GM12891 (cell line): ENCODE results near the gene AHI1.
"Not testable (repeated sequence)": the region's sequence is repeated elsewhere in the genome, so short reads cannot be mapped to it uniquely, and the experiment has no call there.

Source experiments
- DNase-seq: peaks from one replicate; pipeline ENCODE4 v3.0.0; 2011; ENCODE audit warnings: low spot score; ENCODE audit not compliant: insufficient read length
- FAIRE-seq: peaks from 2 replicates; lab custom pipeline; 2011; peaks lifted over from hg19 to GRCh38; lab: Jason Lieb, UNC
- PAX5 ChIP-seq: IDR thresholded peaks from 2 replicates; pipeline ENCODE4 v1.6.1; 2011; ENCODE audit warnings: low read length, moderate library complexity, mild to moderate bottlenecking; ENCODE audit not compliant: insufficient read depth, severe bottlenecking
- POLR2A ChIP-seq: IDR thresholded peaks from 2 replicates; pipeline ENCODE4 v1.6.1; 2011; ENCODE audit warnings: low read depth, low read length, control low read depth
- POLR2AphosphoS5 ChIP-seq: IDR thresholded peaks from 2 replicates; pipeline ENCODE4 v1.6.1; 2011; ENCODE audit warnings: low read depth, low read length, control low read depth
- POU2F2 ChIP-seq: IDR thresholded peaks from 2 replicates; pipeline ENCODE4 v1.6.1; 2011; ENCODE audit warnings: low read depth, mild to moderate bottlenecking, control low read depth, low read length, moderate library complexity
- SPI1 ChIP-seq: IDR thresholded peaks from 2 replicates; pipeline ENCODE4 v1.6.1; 2011; ENCODE audit warnings: low read depth, low read length, control low read depth
- TAF1 ChIP-seq: IDR thresholded peaks from 2 replicates; pipeline ENCODE4 v1.6.1; 2011; ENCODE audit warnings: low read depth, low read length, control low read depth

AHI1 gene

DNA sequence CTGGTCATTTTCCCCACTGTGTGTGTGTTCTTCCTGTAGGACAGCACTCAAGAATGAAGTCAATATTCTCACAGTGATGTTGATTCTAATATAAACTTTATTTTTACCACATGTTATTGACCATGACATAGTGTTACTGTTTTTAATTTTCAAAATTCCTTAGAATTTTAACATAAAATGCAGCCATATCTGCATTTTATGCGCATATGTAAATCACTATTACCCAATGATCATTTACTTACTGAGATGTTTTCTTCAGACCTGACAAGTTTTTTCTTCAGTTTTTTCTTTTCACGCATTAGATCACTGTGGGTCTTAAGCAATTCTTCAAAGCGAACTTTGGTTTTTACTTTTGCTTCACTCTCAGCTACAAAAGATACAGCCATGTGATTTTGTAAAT lies 7.2 kb downstream of the AHI1 start:
- no peak for FAIRE-seq
- DNase-seq, result no peak
- no peak for TF ChIP-seq PAX5
- no peak for TF ChIP-seq POU2F2
- no peak for TF ChIP-seq POLR2AphosphoS5
- TF ChIP-seq SPI1, result no peak
- TF ChIP-seq TAF1, result no peak
- TF ChIP-seq POLR2A, result no peak

DNA sequence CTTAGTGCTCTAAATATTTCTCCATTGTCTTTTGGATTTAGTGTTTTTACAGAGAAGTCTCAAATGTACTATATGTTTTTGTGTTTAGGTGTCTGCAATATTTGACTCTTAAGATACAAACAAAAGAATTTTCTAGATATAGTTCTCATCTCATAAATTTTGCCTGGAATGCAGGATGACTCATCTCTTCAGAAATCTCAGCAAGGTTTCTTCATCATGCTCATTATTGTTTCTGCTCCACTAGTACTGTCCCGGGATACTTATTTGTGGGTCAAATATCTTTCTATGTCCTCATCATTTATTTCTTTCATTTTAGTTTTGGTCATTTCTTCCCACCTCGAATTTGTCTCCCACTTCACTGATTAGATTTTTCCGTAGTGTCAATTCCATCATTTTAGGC lies 9.5 kb downstream of the AHI1 start:
- TF ChIP-seq TAF1 (no peak), SPI1 (no peak), POLR2A (no peak), POU2F2 (no peak), PAX5 (no peak), POLR2AphosphoS5 (no peak)
- FAIRE-seq (no peak), DNase-seq (no peak)

DNA sequence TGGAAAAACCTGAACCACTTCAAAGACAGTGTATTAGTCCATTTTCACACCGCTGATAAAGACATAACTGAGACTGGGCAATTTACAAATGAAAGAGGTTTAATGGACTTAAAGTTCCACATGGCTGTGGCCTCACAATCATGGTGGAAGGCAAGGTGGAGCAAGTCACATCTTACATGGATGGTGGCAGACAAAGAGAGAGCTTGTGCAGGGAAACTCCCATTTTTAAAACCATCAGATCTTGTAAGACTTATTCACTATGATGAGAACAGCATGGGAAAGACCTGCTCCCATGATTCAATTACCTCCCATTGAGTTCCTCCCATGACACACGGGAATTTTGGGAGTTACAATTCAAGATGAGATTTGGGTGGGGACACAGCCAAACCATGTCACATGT lies 13.6 kb downstream of the AHI1 start:
- not testable (repeated sequence) for DNase-seq, FAIRE-seq

DNA sequence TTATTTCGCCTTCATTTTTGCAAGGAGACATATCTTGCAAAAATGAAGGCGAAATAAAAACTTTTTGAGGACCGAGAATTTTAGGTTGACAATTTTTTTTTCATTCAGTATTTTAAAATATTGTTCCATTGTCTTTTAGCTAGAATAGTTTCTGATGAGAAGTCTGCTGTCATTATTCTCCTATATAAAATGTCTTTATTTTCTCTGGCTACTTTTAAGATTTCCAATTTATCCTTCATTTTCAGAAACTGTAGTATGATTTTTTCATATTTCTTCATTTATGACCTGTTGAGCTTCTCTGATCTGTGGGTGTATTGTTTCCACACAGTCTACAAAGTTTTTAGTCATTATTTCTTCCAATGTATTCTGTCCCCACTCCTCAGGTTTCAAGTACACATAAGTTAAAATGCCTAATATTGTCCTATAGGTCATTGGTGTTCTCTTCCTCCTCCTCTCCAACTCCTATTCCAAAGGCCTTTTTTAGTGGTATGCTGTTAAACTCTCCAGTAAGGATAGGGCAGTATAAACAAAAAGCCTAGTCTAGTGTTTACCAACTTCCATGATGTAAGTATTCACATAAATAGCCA lies 15.7 kb downstream of the AHI1 start:
- TF ChIP-seq POLR2A (no peak), SPI1 (no peak), POU2F2 (no peak), PAX5 (no peak), POLR2AphosphoS5 (no peak)
- FAIRE-seq, result no peak
- no peak for DNase-seq

DNA sequence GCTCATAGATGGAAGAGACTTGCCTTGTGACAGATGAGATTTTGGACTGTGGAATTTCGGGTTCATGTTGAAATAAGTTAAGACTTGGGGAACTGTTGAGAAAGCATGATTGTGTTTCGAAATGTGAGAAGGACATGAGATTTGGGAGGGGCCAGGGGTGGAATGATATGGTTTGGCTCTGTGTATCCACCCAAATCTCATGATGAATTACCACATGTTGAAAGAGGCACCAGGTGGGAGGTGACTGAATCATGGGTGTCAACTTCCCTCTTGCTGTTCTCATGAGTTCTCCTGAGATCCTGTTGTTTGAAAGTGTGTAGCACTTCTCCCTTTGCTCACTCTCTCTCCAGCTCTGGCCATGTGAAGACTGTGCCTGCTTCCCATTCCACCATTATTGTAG lies 17.9 kb downstream of the AHI1 start:
- FAIRE-seq (no peak), DNase-seq (no peak)

DNA sequence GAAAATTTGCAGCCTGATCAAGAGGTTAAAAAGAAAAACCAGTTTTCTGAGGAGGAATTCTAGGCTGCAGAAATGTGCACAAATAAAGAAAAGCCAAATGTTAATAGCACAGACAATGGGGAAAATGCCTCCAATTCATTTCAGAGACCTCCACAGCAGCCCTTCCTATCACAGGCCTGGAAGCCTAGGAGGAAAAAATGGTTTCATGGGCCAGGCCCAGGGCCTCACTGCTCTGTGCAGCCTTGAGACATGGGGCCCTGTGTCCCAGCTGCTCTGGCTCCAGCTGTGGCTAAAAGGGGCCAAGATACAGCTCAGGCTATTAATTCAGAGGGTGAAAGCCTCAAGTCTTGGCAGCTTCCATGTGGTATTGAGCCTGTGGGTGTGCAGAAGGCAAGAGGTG lies 18.9 kb downstream of the AHI1 start:
- DNase-seq (no peak), FAIRE-seq (no peak)
- TF ChIP-seq POLR2AphosphoS5 (no peak), POLR2A (no peak), POU2F2 (no peak), TAF1 (no peak)

More for the DNA sequence above, 17.9 kb downstream of the AHI1 start:
- TF ChIP-seq SPI1, result no peak
- no peak for TF ChIP-seq POU2F2
- TF ChIP-seq POLR2A, result no peak
- no peak for TF ChIP-seq POLR2AphosphoS5
- no peak for TF ChIP-seq TAF1
- TF ChIP-seq PAX5, result no peak

DNA sequence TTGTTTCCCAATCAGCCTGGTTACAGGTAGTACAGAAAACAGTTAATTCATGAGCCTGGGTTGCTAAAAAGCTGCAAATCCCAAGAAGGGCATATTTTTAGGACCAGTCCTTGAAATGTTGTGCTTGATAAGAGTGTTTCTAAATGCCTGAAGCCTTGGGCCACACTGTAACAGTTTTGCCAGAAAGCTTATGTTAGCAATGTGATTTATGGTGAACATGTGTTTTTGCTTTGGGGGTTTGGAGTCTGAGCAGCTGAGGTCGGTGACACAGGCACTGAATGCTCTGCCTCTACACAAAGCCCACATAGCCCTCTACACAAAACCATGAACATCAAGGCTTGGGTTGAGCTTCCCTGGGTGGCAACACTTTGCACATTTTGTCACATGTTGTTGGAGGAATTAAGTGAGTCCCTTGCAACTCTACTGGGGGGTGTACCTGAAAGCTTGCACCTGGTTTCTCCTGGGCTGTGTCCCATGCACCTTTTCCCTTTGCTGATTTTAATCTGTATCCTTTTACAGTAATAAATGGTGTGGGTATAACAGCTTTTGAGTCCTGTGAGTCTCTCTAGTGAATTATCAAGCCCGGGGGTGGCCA lies 22.2 kb downstream of the AHI1 start:
- TF ChIP-seq SPI1, result no peak
- no peak for TF ChIP-seq TAF1
- TF ChIP-seq PAX5, result no peak
- FAIRE-seq (no peak), DNase-seq (no peak)

DNA sequence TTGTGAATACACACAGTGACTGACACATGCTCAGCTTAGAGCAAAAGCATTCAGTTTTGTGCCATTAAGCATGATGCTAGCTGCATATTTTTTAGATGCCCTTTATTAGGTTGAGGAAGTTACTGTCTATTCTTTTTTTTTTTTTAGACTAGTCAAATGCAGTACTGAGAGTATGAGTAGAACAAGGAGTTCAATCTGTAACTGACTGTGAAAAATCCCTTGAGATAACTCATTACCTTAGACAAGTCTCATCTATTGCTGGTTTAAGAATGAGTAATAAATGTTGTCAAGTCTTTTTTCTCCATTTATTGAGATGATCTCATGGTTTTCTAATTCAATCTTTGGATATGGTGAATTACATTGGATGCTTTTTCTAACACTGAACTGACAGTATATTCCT lies 23.2 kb downstream of the AHI1 start:
- no peak for DNase-seq
- TF ChIP-seq POLR2A (no peak), TAF1 (no peak), SPI1 (no peak), POLR2AphosphoS5 (no peak), PAX5 (no peak), POU2F2 (no peak)
- FAIRE-seq, result no peak

DNA sequence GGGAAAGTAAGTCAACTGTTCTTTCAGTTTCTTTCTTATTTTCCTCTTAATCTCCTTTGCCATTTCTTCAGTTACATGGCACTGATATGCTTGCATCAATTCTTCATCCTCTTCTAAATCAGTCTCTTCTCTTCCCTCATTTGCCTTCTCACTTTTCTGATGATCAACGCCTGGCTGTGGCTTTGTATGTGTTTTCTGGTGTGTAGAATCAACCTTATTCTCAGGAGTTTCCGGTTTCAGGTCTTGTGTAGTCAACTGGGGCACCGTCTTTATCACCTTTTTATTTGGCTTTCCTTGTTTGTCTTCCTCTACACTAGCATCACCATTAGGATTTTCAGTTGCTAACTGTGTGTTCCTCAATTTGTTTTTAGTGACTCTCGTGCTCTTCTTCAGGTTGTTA lies 31.6 kb downstream of the AHI1 start:
- no peak for DNase-seq
- no peak for FAIRE-seq
- TF ChIP-seq POLR2AphosphoS5, result no peak
- no peak for TF ChIP-seq PAX5
- no peak for TF ChIP-seq POLR2A
- no peak for TF ChIP-seq POU2F2
- TF ChIP-seq TAF1, result no peak
- TF ChIP-seq SPI1, result no peak

DNA sequence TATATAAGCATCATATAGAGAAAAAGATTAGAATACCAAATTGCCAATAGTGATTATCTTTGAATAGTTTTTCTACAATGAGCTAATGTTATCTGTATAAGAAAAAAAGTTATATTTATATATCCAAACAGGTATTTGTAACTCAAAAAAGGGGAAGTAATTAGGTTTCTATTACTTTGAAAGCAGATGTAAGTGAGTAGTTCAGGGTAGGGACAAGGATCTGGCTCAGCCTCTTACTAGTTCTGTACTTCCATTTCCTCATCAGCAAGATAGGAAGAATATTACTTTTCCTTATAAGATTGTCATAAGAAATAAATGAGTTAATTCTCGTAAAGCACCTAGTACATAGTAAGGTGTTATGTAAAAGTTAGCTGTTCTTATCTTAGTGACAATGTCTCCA lies 32.2 kb downstream of the AHI1 start:
- TF ChIP-seq SPI1 (peak; percentile 59; the same call in 1 of the 2 replicates), POLR2A (no peak)
- no peak for DNase-seq
- no peak for FAIRE-seq

DNA sequence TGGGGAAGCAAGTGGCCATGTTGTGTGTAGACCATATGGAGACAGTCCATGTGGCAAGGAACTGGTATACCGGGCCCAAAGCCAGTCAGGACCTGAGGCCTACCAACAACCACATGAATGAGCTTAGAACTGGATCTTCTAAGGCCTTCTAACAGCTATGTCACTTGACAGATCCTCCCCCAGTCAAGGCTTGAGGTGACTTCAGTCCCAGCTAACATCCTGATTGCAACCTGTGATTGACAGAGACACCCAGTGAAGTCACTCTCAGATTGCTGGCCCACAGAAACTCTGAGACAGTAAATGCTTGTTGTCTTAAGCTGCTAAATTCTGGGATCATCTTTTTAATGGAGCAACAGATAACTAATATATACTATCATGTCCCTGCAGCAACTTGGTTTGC lies 32.9 kb downstream of the AHI1 start:
- FAIRE-seq, result peak; percentile 85
- no peak for DNase-seq
- TF ChIP-seq POLR2A (no peak), PAX5 (no peak), SPI1 (no peak), POU2F2 (no peak), POLR2AphosphoS5 (no peak)
